Suprapubic skin (tissue), 4 donors: Measurements from ENCODE around the gene MTERF4. TPM values are rescaled to one million over a fixed set of nuclear protein-coding genes. Genes with fewer than 3 reads are reported as not detected.

Experiments used
- DNase-seq, 2 donors: peaks; one replicate each; pipeline ENCODE4 v3.0.0-alpha.2; 2019; ENCODE audit warnings: low spot score in 2 of 2
- H3K27ac ChIP-seq: fragments of 200-600 bp; sonication (generic); one replicate; pipeline ENCODE4 v1.5.1; 2019
- H3K27me3 ChIP-seq: fragments of 200-600 bp; sonication (generic); one replicate; pipeline ENCODE4 v1.5.1; 2019
- H3K36me3 ChIP-seq: fragments of 200-600 bp; sonication (generic); one replicate; pipeline ENCODE4 v1.5.1; 2019
- H3K4me1 ChIP-seq: fragments of 200-600 bp; sonication (generic); one replicate; pipeline ENCODE4 v1.5.1; 2019
- H3K4me3 ChIP-seq: fragments of 200-600 bp; sonication (generic); one replicate; pipeline ENCODE4 v1.5.1; 2019; ENCODE audit warnings: mild to moderate bottlenecking
- H3K9me3 ChIP-seq: fragments of 200-600 bp; sonication (generic); one replicate; pipeline ENCODE4 v1.5.1; 2019
- CTCF ChIP-seq, 2 donors: fragments of 200-600 bp in 1 of 2; fragments of 450-650 bp in 1 of 2; sonication (generic) in 1 of 2; IDR thresholded peaks; one replicate each; pipeline ENCODE4 v1.5.1; 2016 to 2019; ENCODE audit warnings: antibody characterized with exemption in 2 of 2, mild to moderate bottlenecking in 1 of 2, moderate library complexity in 1 of 2
- EP300 ChIP-seq: sonication (generic); formaldehyde crosslinking; IDR thresholded peaks from one replicate; pipeline ENCODE4 v1.6.1; 2017; ENCODE audit warnings: antibody characterized with exemption
- POLR2A ChIP-seq, 2 donors: fragments of 450-650 bp; IDR thresholded peaks; one replicate each; pipeline ENCODE4 v1.6.1; 2017; ENCODE audit warnings: antibody characterized with exemption in 2 of 2, mild to moderate bottlenecking in 2 of 2, moderate library complexity in 2 of 2
- POLR2AphosphoS5 ChIP-seq, 3 donors: sonication (generic); formaldehyde crosslinking; IDR thresholded peaks; one replicate each; pipeline ENCODE4 v1.6.1; 2017; ENCODE audit warnings: antibody characterized with exemption in 3 of 3
- WGBS: methylation state at CpG from one replicate; pipeline ENCODE4 v1.1.5; 2018; 5-methylcytosine and 5-hydroxymethylcytosine counted together
- total RNA-seq, 4 donors: library from RNA; depleted of rRNA; stranded (reverse); fragments of >200 nt; gene quantifications; one replicate each; pipeline ENCODE4 v1.1.0, GENCODE V29; 2016

MTERF4 gene
- total RNA-seq, 4 donors from 2014 or later: 30.0 to 81.8 (median 52.4) TPM

GRCh38 chr2:241063093-241063551 lies 39.0 kb downstream of the MTERF4 start:
- Histone ChIP-seq H3K27ac (peak overlapping the region; percentile 48), H3K4me1 (peaks cover 38% of the 10 kb centered on the region), H3K27me3 (no peaks in the 10 kb centered on the region), H3K9me3 (no peaks in the 10 kb centered on the region), H3K4me3 (peak overlapping the region; percentile 42), H3K36me3 (peaks cover 33% of the 10 kb centered on the region)
- 51% methylated on average over 11 of the region's 13 CpGs for WGBS
- TF ChIP-seq POLR2AphosphoS5 (IDR thresholded peaks at IDR 0.05) (no peak), POLR2A (IDR thresholded peaks at IDR 0.05) (no peak), EP300 (no peak)
- DNase-seq: peak in 1 of 2 donors; percentile 70

- WGBS: 56% methylated on average over 15 of the region's 15 CpGs
- H3K27ac ChIP-seq: peak overlapping the region; percentile 48
- no peaks in the 10 kb centered on the region for H3K9me3 ChIP-seq
- peaks cover 27% of the 10 kb centered on the region for H3K36me3 ChIP-seq
- DNase-seq: peak in 1 of 2 donors; percentile 72
- no peaks in the 10 kb centered on the region for H3K27me3 ChIP-seq
- TF ChIP-seq EP300 (no peak), POLR2AphosphoS5 (IDR thresholded peaks at IDR 0.05) (no peak), POLR2A (IDR thresholded peaks at IDR 0.05) (no peak), CTCF (IDR thresholded peaks at IDR 0.05) (peak in 1 of 2 donors; percentile 7)
- peaks cover 38% of the 10 kb centered on the region for H3K4me1 ChIP-seq
- peak overlapping the region; percentile 42 for H3K4me3 ChIP-seq
These were observed 39.5 kb downstream of the MTERF4 start for GRCh38 chr2:241062389-241063092.

- H3K36me3 ChIP-seq: peaks cover 17% of the 10 kb centered on the region
- TF ChIP-seq POLR2AphosphoS5 (IDR thresholded peaks at IDR 0.05) (no peak), EP300 (no peak), POLR2A (IDR thresholded peaks at IDR 0.05) (no peak), CTCF (IDR thresholded peaks at IDR 0.05) (no peak)
- H3K27ac ChIP-seq: no peak overlapping the region
- H3K27me3 ChIP-seq: no peaks in the 10 kb centered on the region
- no peaks in the 10 kb centered on the region for H3K9me3 ChIP-seq
- H3K4me3 ChIP-seq: no peak overlapping the region
- 59% methylated on average over 6 of the region's 6 CpGs for WGBS
- no peak for DNase-seq
- H3K4me1 ChIP-seq: peaks cover 38% of the 10 kb centered on the region
These were observed 40.8 kb downstream of the MTERF4 start for GRCh38 chr2:241061275-241061674.

GRCh38 chr2:241053576-241054251 lies 48.4 kb downstream of the MTERF4 start:
- H3K27ac ChIP-seq: no peak overlapping the region
- H3K4me3 ChIP-seq: no peak overlapping the region
- no peaks in the 10 kb centered on the region for H3K4me1 ChIP-seq
- DNase-seq: no peak
- no peaks in the 10 kb centered on the region for H3K9me3 ChIP-seq
- peaks cover 50% of the 10 kb centered on the region for H3K36me3 ChIP-seq
- WGBS: 96% methylated on average over 7 of the region's 8 CpGs
- no peak for TF ChIP-seq POLR2A (IDR thresholded peaks at IDR 0.05)
- no peak for TF ChIP-seq CTCF (IDR thresholded peaks at IDR 0.05)
- no peak for TF ChIP-seq POLR2AphosphoS5 (IDR thresholded peaks at IDR 0.05)
- TF ChIP-seq EP300: no peak
- no peaks in the 10 kb centered on the region for H3K27me3 ChIP-seq

GRCh38 chr2:241052677-241053360 lies 49.3 kb downstream of the MTERF4 start:
- DNase-seq: peak; percentile 52 to 73
- Histone ChIP-seq H3K27me3 (no peaks in the 10 kb centered on the region), H3K4me1 (no peaks in the 10 kb centered on the region), H3K4me3 (no peak overlapping the region), H3K36me3 (peaks cover 57% of the 10 kb centered on the region), H3K27ac (no peak overlapping the region), H3K9me3 (no peaks in the 10 kb centered on the region)
- 95% methylated on average over 13 of the region's 31 CpGs for WGBS
- TF ChIP-seq POLR2AphosphoS5 (IDR thresholded peaks at IDR 0.05) (no peak), EP300 (no peak), POLR2A (IDR thresholded peaks at IDR 0.05) (no peak), CTCF (IDR thresholded peaks at IDR 0.05) (no peak)
